ENCODE data around the gene PTPRA. TPM values are rescaled to one million over a fixed set of nuclear protein-coding genes. Genes with fewer than 3 reads are reported as not detected.

The PTPRA gene
- total and polyA plus RNA-seq, 2 of the 13 experiments (the other 11 are each of a cell fraction or from before 2014, with no cell fraction given) = 47.2 to 127 TPM

DNA sequence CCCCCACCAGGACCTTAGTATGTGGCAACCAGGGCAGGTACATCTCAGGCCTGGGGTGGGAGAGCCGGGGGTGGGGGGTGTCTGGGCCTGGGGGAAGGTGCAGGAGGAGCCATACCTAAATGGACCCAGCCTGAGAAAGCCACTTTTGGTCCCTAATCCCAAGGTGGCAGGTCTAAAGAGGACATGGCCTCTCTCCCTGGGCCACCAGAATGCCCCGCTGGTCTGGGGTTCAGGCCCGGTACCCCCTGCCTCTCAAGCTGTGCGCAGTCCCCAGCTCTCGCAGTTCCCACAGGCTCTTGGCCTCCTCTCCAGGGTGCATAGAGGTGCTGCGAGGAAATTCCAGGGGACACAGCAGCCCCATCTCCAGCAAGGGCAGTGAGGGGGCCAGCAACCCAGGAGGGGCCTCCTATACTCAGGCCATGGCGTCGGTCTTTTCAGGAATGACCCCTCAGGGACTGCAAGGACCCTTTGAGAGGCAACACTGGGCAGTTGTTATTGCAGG lies 212.3 kb downstream of the PTPRA start:
- in situ Hi-C loops (cut with HindIII; ENCODE audit: extremely low pct_ligation_motif_present, low pct_unique_long_range_greater_than_20kb) = no loop called here
- intact Hi-C loops (cut with micrococcal nuclease; ENCODE audit: unreplicated experiment) = no loop called here
- CTCF ChIA-PET (ENCODE audit: low intra/inter-chr PET ratio, low total read pairs) = no interaction called here
- peaks cover 30 to 58% of the 10 kb centered on the region in 2 experiments for H3K27me3 ChIP-seq (ENCODE audit: control insufficient read depth in 1 of 2, insufficient read depth in 2 of 2, low read length in 2 of 2)
- H3K4me3 ChIP-seq (replicated peaks in 1 of 3; ENCODE audit: insufficient read depth in 1 of 3, low read depth in 2 of 3, low read length in 3 of 3) = no peak overlapping the region
- H3K9me3 ChIP-seq (ENCODE audit: low read length) = no peaks in the 10 kb centered on the region
- H2AFZ ChIP-seq (ENCODE audit: low read length) = no peak overlapping the region
- no peak overlapping the region for H3K27ac ChIP-seq (ENCODE audit: extremely low read length, insufficient read depth, low read length)
- H3K79me2 ChIP-seq (ENCODE audit: insufficient read depth, low read length) = no peaks in the 10 kb centered on the region
- H3K9ac ChIP-seq (ENCODE audit: insufficient read depth, low read depth, low read length) = no peak overlapping the region
- POLR2A ChIA-PET = no interaction called here
- WGBS (ENCODE audit: low lambda C conversion rate) = 74% methylated on average over 6 of the region's 8 CpGs
- ATAC-seq (no peak), FAIRE-seq (no peak), DNase-seq (ENCODE audit: low spot score) (no peak)
- H3K4me2 ChIP-seq (ENCODE audit: low read depth, low read length) = no peak overlapping the region
- peaks cover 39% of the 10 kb centered on the region for H3K4me1 ChIP-seq (ENCODE audit: insufficient read depth, low read length)
- TF ChIP-seq SMARCC2 (IDR thresholded peaks at IDR 0.05) = no peak
- peak; percentile 47; the same call in 1 of the 2 replicates for TF ChIP-seq EED (CRISPR knock-in tag; IDR thresholded peaks at IDR 0.05)
- no peak for TF ChIP-seq PTBP1 (IDR thresholded peaks at IDR 0.05; ENCODE audit: low read depth, low read length, poor library complexity, severe bottlenecking)
- TF ChIP-seq ZNF678 (CRISPR knock-in tag; IDR thresholded peaks at IDR 0.05) = no peak
- no peak for TF ChIP-seq SMYD3 (CRISPR knock-in tag; IDR thresholded peaks at IDR 0.05)
- no peak for TF ChIP-seq ZIK1 (CRISPR knock-in tag; IDR thresholded peaks at IDR 0.05; ENCODE audit: borderline replicate concordance, low read depth)
- TF ChIP-seq, protein P1, sequence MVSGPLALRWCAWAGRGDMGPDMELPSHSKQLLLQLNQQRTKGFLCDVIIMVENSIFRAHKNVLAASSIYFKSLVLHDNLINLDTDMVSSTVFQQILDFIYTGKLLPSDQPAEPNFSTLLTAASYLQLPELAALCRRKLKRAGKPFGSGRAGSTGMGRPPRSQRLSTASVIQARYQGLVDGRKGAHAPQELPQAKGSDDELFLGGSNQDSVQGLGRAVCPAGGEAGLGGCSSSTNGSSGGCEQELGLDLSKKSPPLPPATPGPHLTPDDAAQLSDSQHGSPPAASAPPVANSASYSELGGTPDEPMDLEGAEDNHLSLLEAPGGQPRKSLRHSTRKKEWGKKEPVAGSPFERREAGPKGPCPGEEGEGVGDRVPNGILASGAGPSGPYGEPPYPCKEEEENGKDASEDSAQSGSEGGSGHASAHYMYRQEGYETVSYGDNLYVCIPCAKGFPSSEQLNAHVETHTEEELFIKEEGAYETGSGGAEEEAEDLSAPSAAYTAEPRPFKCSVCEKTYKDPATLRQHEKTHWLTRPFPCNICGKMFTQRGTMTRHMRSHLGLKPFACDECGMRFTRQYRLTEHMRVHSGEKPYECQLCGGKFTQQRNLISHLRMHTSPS (CRISPR knock-in tag; IDR thresholded peaks at IDR 0.05; ENCODE audit: low read depth) = no peak
- TF ChIP-seq ZBTB20 (CRISPR knock-in tag; IDR thresholded peaks at IDR 0.05; ENCODE audit: borderline replicate concordance, low read depth) = no peak
- no peaks in the 10 kb centered on the region for H4K20me1 ChIP-seq (ENCODE audit: insufficient read depth, low read length)
- H3K36me3 ChIP-seq (replicated peaks in 1 of 2; ENCODE audit: control insufficient read depth in 1 of 2, insufficient read depth in 2 of 2, low read length in 2 of 2) = no peaks in the 10 kb centered on the region
- no TSS peak for BruUV-seq (replicated peaks)
